Keratinocyte (primary cell): ENCODE results near the gene TPCN1.

Experiments used
- CTCF ChIP-seq, 3 experiments: IDR thresholded peaks in 1 of 3; conservative IDR thresholded peaks in 1 of 3; optimal IDR thresholded peaks in 1 of 3; 2 replicates in 2 of 3; 3 replicates in 1 of 3; pipeline versions ENCODE3 to v1.5.1; 2011; ENCODE audit warnings: low read length in 3 of 3, mild to moderate bottlenecking in 3 of 3, moderate library complexity in 2 of 3, control low read depth in 1 of 3, inconsistent platforms in 1 of 3; ENCODE audit not compliant: insufficient read depth in 2 of 3; ENCODE audit errors: extremely low read depth in 1 of 3
- EZH2 ChIP-seq: IDR thresholded peaks from one replicate; pipeline ENCODE4 v1.6.1; 2012; ENCODE audit warnings: inconsistent platforms, mild to moderate bottlenecking, low read length, moderate library complexity

GRCh38 chr12:113291586-113291985 is 70.3 kb downstream of the TPCN1 start:
- TF ChIP-seq CTCF (optimal IDR thresholded peaks at IDR 0.05 in 1 of 3, IDR thresholded peaks at IDR 0.05 in 1 of 3, conservative IDR thresholded peaks at IDR 0.05 in 1 of 3; ENCODE audit: extremely low read depth in 1 of 3, insufficient read depth in 2 of 3, low read length in 3 of 3) (no peak), EZH2 (no peak)
